ENCODE results near the gene NR3C2.

- no peak for TF ChIP-seq CTCF (IDR thresholded peaks at IDR 0.05)
- no peak for TF ChIP-seq POLR2A (IDR thresholded peaks at IDR 0.05)
- no peak for TF ChIP-seq POLR2AphosphoS5 (IDR thresholded peaks at IDR 0.05)
- no peak for TF ChIP-seq EP300 (IDR thresholded peaks at IDR 0.05)
Measured at GRCh38 chr4:148248824-148249223, 193.4 kb downstream of the NR3C2 start.

All from stomach (tissue), 4 donors.